CD14-positive monocyte (primary cell): ENCODE data around the gene HEYL. TPM values are rescaled to one million over a fixed set of nuclear protein-coding genes. Genes with fewer than 3 reads are reported as not detected.

Experiments used
- DNase-seq, 3 donors: peaks; one replicate each; pipeline ENCODE4 v3.0.0-alpha.2; 2011 to 2022
- H2AFZ ChIP-seq: 2 replicates; pipeline ENCODE4 v1.6.0; 2012; ENCODE audit warnings: mild to moderate bottlenecking, low read depth, low read length, inconsistent platforms; ENCODE audit not compliant: insufficient read depth, poor library complexity, severe bottlenecking
- H3K27ac ChIP-seq, 2 donors: 1 replicate in 1 of 2; 2 replicates in 1 of 2; pipeline ENCODE4 v1.5.1; 2012 to 2013; ENCODE audit warnings: low read length in 2 of 2, control low read depth in 1 of 2, inconsistent platforms in 1 of 2, low read depth in 1 of 2, mild to moderate bottlenecking in 1 of 2
- H3K27me3 ChIP-seq, 2 donors: one replicate each; pipeline versions ENCODE4 v1.6.0 to v1.6.1; 2011 to 2013; ENCODE audit warnings: low read length in 2 of 2; ENCODE audit not compliant: control insufficient read depth in 2 of 2, insufficient read depth in 2 of 2
- H3K36me3 ChIP-seq, 2 donors: replicated peaks in 1 of 2; 1 replicate in 1 of 2; 2 replicates in 1 of 2; pipeline versions ENCODE4 v1.5.1 to v1.6.1; 2012 to 2013; ENCODE audit warnings: low read length in 2 of 2, control low read depth in 1 of 2, inconsistent platforms in 1 of 2, mild to moderate bottlenecking in 1 of 2; ENCODE audit not compliant: insufficient read depth in 2 of 2, control insufficient read depth in 1 of 2
- H3K4me1 ChIP-seq, 2 donors: 1 replicate in 1 of 2; 2 replicates in 1 of 2; pipeline versions ENCODE4 v1.5.1 to v1.6.1; 2012 to 2013; ENCODE audit warnings: low read length in 2 of 2, control low read depth in 1 of 2, inconsistent platforms in 1 of 2, mild to moderate bottlenecking in 1 of 2, moderate library complexity in 1 of 2; ENCODE audit not compliant: insufficient read depth in 2 of 2, control insufficient read depth in 1 of 2
- H3K4me2 ChIP-seq: replicated peaks from 2 replicates; pipeline ENCODE3; 2012; ENCODE audit warnings: low read length, moderate library complexity, mild to moderate bottlenecking; ENCODE audit not compliant: poor library complexity, severe bottlenecking; ENCODE audit errors: extremely low read depth
- H3K4me3 ChIP-seq, 3 experiments: fragments of 200-600 bp in 1 of 3; sonication (generic) in 1 of 3; replicated peaks in 1 of 3; 1 replicate in 2 of 3; 2 replicates in 1 of 3; pipeline ENCODE4 v1.5.1; 2011 to 2013; ENCODE audit warnings: low read length in 3 of 3, mild to moderate bottlenecking in 3 of 3, control low read depth in 2 of 3, low read depth in 2 of 3, inconsistent platforms in 1 of 3, moderate library complexity in 1 of 3
- H3K79me2 ChIP-seq: 2 replicates; pipeline ENCODE4 v1.6.0; 2012; ENCODE audit warnings: mild to moderate bottlenecking, control low read depth, inconsistent platforms, low read length, moderate library complexity; ENCODE audit not compliant: insufficient read depth
- H3K9ac ChIP-seq: 2 replicates; pipeline ENCODE4 v1.6.0; 2017; ENCODE audit warnings: low read length, mild to moderate bottlenecking; ENCODE audit not compliant: insufficient read depth, poor library complexity, severe bottlenecking
- H3K9me3 ChIP-seq, 2 donors: replicated peaks in 1 of 2; 1 replicate in 1 of 2; 2 replicates in 1 of 2; pipeline versions ENCODE4 v1.5.1 to v1.6.1; 2012 to 2013; ENCODE audit warnings: low read length in 2 of 2, control low read depth in 1 of 2; ENCODE audit not compliant: control insufficient read depth in 1 of 2, insufficient read depth in 1 of 2
- H4K20me1 ChIP-seq: 2 replicates; pipeline ENCODE4 v1.6.0; 2012; ENCODE audit warnings: mild to moderate bottlenecking, low read length, control low read depth, moderate library complexity; ENCODE audit not compliant: insufficient read depth
- H3K27ac Mint-ChIP-seq, 7 donors: one replicate each; pipeline ENCODE4 v1.8.0; 2020; ENCODE audit warnings: mild to moderate bottlenecking in 7 of 7, mixed read lengths in 7 of 7, moderate library complexity in 6 of 7, inconsistent platforms in 2 of 7
- H3K27me3 Mint-ChIP-seq, 3 donors: one replicate each; pipeline ENCODE4 v1.8.0; 2021 to 2022; ENCODE audit warnings: low read depth in 3 of 3, mild to moderate bottlenecking in 3 of 3, mixed read lengths in 3 of 3, moderate library complexity in 3 of 3, inconsistent platforms in 1 of 3
- H3K36me3 Mint-ChIP-seq, 2 donors: one replicate each; pipeline ENCODE4 v1.8.0; 2020; ENCODE audit warnings: mixed read lengths in 2 of 2, inconsistent platforms in 1 of 2, mild to moderate bottlenecking in 1 of 2
- H3K4me1 Mint-ChIP-seq: one replicate; pipeline ENCODE4 v1.8.0; 2020; ENCODE audit warnings: mild to moderate bottlenecking, mixed read lengths
- H3K4me3 Mint-ChIP-seq, 2 donors: one replicate each; pipeline ENCODE4 v1.8.0; 2020; ENCODE audit warnings: mild to moderate bottlenecking in 2 of 2, mixed read lengths in 2 of 2, moderate library complexity in 1 of 2
- H3K9me3 Mint-ChIP-seq, 7 donors: one replicate each; pipeline ENCODE4 v1.8.0; 2020 to 2022; ENCODE audit warnings: mixed read lengths in 7 of 7, mild to moderate bottlenecking in 6 of 7, moderate library complexity in 6 of 7, inconsistent platforms in 2 of 7
- CTCF ChIP-seq: fragments of 200-600 bp; IDR thresholded peaks from one replicate; pipeline ENCODE4 v1.8.0; 2022; ENCODE audit warnings: antibody characterized with exemption, mild to moderate bottlenecking
- WGBS: methylation state at CpG from one replicate; pipeline ENCODE4 v1.1.5; 2013; ENCODE audit warnings: missing lambda C conversion rate; ENCODE audit not compliant: insufficient coverage; 5-methylcytosine and 5-hydroxymethylcytosine counted together
- intact Hi-C, 2 donors: fragments of 100-400 bp; cut with micrococcal nuclease; formaldehyde crosslinking; loops; one replicate each; pipeline versions ENCODE4 v1.15.0 to v1.15.1; 2023
- polyA plus RNA-seq, 3 donors: library from polyadenylated mRNA; depleted of rRNA in 1 of 3; unstranded in 2 of 3; stranded (reverse) in 1 of 3; fragments of 300-500 nt in 2 of 3; fragments of >200 nt in 1 of 3; fragmentation: Illumina TruSeq in 2 of 3; gene quantifications; 1 replicate in 2 of 3; 2 replicates in 1 of 3; pipeline ENCODE4 v1.2.3, GENCODE V29; 2012 to 2021

The HEYL gene
- polyA plus RNA-seq, 3 donors: 0.04 to 0.15 (median 0.15) TPM

DNA sequence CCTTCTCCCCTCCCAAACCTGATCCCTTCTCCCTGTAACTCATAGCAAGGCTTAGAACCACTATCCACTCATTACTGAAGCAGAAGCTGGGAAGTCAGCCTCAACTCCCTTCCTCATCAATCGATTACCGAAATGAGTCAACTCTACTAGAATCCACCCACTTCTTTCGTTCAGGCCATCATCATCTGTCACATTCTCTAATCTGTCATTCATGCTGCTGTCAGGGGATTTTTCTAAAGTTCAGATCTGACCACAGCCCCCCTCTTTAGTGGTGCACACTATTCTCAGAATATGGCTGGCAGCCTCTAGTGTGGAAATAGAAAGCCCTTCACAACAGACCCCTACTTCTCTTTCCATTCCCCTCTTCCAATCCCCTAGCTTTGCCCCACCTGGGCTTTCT, 27.3 kb upstream of the HEYL start:
- Histone ChIP-seq H3K36me3 (no peaks in the 10 kb centered on the region), H2AFZ (no peak overlapping the region), H3K4me3 (no peak overlapping the region), H3K4me1 (peaks cover 7 to 8% of the 10 kb centered on the region in 2 donors), H3K27ac (no peak overlapping the region), H3K9ac (no peak overlapping the region), H3K9me3 (peaks cover 0 to 10% of the 10 kb centered on the region in 2 donors), H3K79me2 (no peaks in the 10 kb centered on the region), H4K20me1 (no peaks in the 10 kb centered on the region), H3K4me2 (no peak overlapping the region), H3K27me3 (peaks cover 17 to 28% of the 10 kb centered on the region in 2 donors)
- no peak for TF ChIP-seq CTCF
- Mint-ChIP-seq H3K4me3 (no peak overlapping the region), H3K4me1 (peaks cover 6% of the 10 kb centered on the region), H3K36me3 (peaks cover 0 to 6% of the 10 kb centered on the region in 2 donors), H3K9me3 (peaks cover 0 to 7% (median 0%) of the 10 kb centered on the region in 7 donors), H3K27me3 (peaks cover 25 to 39% (median 27%) of the 10 kb centered on the region in 3 donors), H3K27ac (no peak overlapping the region)
- intact Hi-C loops: no loop called here
- DNase-seq: no peak
- 96% methylated on average over 3 of the region's 3 CpGs for WGBS

DNA sequence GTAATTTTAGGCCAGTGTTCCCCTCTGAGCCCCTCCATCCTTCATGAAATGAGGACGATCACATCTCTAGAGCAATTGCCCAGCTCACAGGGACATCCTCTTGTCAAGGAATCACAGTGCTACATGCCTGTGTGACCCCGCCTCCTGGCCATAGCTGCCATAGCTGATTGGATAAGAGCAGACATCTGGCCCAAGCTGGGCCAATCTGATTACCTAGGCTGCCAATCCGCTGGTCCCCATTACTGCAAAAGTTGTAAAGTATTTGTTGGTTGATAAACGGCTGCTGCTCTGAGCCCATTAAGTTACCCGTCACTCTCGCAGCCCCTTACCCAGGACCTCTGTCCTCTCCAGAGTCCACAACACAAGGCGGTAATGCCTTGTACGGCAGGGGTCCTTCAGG, 24.1 kb upstream of the HEYL start:
- TF ChIP-seq CTCF: no peak
- H4K20me1 ChIP-seq: no peaks in the 10 kb centered on the region
- H3K4me2 ChIP-seq: no peak overlapping the region
- no peak overlapping the region for H3K27ac Mint-ChIP-seq
- no peaks in the 10 kb centered on the region for H3K9me3 Mint-ChIP-seq
- H3K36me3 ChIP-seq: no peaks in the 10 kb centered on the region
- no peak overlapping the region for H3K4me3 ChIP-seq
- no peaks in the 10 kb centered on the region for H3K9me3 ChIP-seq
- H3K4me1 ChIP-seq: peaks cover 0 to 2% of the 10 kb centered on the region in 2 donors
- intact Hi-C loops: no loop called here
- H3K27me3 Mint-ChIP-seq: peaks cover 4 to 16% (median 10%) of the 10 kb centered on the region in 3 donors
- DNase-seq: no peak
- H3K4me3 Mint-ChIP-seq: no peak overlapping the region
- no peaks in the 10 kb centered on the region for H3K27me3 ChIP-seq
- H3K79me2 ChIP-seq: no peaks in the 10 kb centered on the region
- H3K9ac ChIP-seq: no peak overlapping the region
- no peak overlapping the region for H3K27ac ChIP-seq
- peaks cover 3% of the 10 kb centered on the region for H3K4me1 Mint-ChIP-seq
- no peak overlapping the region for H2AFZ ChIP-seq
- 91% methylated on average over 1 of the region's 8 CpGs for WGBS
- no peaks in the 10 kb centered on the region for H3K36me3 Mint-ChIP-seq
